HG03457 (cell line): ENCODE data around the gene VRK3.
"Not testable (repeated sequence)": the region's sequence is repeated elsewhere in the genome, so short reads cannot be mapped to it uniquely, and the experiment has no call there.

Source experiments
- ATAC-seq: cut with Tn5 transposase; IDR thresholded peaks from one replicate; pipeline ENCODE4 v1.9.1; 2021; ENCODE audit warnings: moderate number of reproducible peaks; ENCODE audit not compliant: unreplicated experiment

The VRK3 gene

DNA sequence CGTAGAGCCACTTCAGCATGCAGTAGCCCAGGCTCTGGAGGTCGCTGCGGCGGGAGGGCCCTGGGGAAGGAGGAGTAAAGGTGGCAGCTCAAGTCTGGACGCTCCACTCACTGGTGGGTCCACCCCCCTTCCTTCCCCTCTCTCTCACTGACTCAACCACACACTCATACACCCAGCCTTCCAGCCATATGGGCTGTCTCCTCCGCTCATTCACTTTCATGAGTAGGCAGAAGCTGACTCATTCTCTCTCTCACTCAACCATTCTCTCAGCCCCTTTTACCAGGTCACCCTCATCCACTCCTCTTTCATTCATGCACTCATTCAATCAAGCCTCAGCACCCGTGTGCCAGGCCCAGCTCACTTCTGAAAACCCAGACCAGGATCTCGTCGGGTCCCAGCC, 36.7 kb downstream of the VRK3 start:
- ATAC-seq, result no peak

DNA sequence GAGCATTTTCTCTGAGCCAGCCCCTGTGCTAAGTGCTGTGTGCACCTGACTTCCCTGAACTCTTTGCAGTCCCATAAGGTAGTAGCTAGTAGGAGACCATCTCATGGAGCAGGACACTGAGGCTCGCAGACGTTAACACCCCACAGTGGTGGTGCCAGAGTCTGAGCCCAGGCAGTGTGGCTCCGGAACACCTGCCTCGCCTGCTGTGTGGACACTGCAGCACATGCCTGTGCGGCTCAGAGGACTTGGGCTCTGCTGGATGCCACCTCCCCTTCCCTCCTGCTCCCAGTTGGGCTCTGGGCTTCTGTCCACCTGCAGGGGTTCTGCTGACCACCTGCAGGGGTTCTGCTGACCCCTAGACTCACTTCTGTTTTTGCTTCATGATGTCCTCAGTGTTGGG, 37.2 kb downstream of the VRK3 start:
- ATAC-seq, result no peak

- no peak for ATAC-seq
Observed at GRCh38 chr19:49987159-49987698, 37.9 kb downstream of the VRK3 start.

DNA sequence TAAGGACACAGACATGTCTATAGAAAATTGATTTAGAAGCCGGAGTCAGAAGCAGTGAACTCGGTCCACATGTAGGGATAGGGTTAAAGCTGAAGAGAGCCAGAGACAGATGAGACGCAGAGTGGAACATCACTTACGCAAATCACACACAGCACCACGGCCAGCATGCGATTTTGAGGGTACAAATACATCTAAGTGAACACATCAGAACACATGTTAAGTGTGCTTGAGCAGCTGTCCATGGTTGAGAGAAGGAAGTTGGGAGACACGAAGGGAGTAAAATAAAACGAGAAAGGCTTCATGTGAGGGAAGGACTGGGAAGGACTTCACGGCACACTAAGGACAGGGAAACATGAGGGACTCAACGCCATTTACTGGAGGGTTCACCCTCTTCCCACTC, 38.8 kb downstream of the VRK3 start:
- no peak for ATAC-seq

DNA sequence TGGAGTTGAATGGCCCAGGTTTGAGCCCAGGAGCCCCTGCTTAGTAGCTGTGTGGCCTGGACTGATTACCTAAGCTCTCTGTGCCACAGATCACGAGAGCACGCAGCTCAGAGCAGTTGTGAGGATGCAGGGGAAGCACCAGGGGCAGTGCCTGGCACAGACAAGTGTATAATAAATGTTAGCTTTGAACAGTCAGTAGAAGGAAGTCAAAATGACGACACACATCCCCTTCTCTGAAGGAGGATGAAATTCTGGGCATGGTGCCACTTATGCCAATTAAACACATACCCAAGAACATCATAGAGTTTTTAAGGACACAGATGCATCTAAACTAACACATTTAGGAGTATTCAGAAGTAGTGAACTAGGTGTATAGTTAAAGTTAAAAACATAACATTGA, 39.3 kb downstream of the VRK3 start:
- ATAC-seq, result no peak

GRCh38 chr19:49984491-49984890, 40.7 kb downstream of the VRK3 start:
- ATAC-seq, result no peak

DNA sequence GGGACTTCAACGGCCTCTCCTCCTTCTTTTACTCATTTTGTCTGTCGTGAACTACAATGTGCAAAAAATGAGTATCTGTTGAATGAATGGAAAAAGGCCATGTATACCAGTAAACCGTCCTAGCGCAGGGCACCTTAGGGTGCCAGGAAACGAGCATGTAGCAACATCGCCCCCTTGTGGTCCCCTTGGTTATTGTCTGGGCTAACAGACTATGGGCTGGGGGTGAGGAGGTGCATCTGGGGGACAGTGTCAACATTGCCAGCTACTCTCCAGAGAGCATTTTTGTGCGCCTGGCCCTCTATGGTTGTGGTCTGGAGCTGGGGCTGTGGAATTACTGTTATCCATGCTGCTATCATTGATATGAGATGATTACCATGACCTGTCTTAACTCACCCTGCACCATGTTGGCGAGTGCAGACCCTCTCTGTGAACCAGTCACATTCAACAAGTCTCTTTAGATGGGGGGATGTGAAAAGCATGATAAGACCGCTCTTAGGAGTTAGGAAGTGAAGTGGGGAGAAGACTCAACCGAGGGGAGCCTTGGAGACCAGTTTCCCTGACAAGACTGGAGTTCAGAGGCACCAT, 41.4 kb downstream of the VRK3 start:
- ATAC-seq, result no peak

GRCh38 chr19:49981603-49982593, 43.3 kb downstream of the VRK3 start:
- ATAC-seq, result no peak

DNA sequence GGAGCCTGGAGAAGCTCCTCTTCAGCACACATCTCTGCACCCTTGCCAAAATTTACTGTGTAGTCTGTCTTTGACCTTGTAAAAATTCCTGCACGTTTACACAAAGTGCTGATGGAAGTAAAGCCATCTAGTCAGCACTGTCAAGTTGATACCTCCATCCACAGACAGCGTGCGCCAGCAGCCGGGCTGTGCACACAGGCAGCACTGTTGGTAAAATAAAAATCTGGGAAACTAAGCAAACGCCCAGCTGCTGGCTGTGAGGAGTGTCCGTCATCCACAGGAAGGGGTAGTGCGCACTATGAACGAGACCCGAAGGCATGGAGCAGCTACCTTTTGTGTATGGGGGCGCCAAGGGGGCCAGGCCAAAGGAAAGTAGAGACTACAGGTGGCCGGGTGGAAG, 46.8 kb downstream of the VRK3 start:
- no peak for ATAC-seq

GRCh38 chr19:49977881-49978280, 47.3 kb downstream of the VRK3 start:
- no peak for ATAC-seq

DNA sequence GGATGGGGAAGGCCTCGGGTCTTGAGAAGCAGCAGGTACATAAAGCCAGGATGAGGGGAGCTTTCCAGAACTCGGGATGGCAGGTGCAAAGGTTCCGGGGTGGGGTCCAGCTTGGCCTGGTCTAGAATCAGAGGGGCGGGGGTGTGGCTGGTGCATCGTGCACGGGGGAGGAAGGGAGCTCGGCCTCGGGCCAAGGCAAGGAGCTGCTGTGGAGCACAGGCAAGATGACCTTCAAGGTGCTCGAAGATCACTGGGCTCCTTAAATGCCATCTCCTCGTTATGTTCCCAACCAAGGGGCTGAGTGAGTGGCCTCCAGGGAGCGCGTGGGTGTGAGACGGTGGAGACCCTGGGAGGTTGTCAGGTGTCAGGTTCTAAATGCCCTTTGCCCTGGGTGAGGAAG, 48.1 kb downstream of the VRK3 start:
- ATAC-seq, result no peak

- ATAC-seq, result no peak
Observed at GRCh38 chr19:49976496-49976895, 48.7 kb downstream of the VRK3 start.

DNA sequence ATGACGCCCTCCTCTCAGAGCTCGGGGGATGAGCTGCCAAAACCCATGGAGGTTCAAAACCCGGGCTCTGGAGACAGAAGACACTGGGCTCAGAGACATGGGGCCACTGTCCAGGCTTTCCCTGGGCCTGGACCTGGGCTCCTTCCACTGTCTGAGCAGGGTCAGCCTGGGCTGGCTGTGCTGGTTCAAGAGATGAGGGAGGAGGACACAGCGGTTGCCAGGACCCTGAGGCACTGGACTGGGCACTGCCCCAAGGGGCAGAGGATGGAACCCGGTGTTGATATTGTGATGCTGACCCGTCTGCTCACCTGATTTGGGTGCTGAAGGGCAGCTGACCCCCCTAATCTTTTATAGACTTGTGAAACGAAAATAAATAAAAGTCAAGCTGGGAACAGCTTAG, 50.1 kb downstream of the VRK3 start:
- ATAC-seq, result no peak

DNA sequence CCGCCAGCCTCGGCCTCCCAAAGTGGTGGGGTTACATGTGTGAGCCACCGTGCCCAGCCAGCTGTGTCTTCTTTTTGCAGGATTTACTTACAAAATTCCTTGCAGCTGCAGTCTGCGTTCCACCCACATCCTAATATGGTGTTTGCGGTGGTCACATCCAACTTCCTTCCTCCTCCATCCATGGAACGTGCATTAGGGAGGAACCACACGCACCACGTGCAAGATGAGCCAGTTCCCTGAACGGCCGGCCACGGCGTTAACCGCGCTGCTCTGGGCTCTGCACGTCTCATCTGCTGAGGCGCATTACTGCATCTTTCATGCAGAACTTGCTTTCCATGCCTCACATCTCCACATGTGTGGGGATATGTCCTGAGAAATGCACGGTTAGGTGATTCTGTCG, 51.2 kb downstream of the VRK3 start:
- ATAC-seq, result no peak

DNA sequence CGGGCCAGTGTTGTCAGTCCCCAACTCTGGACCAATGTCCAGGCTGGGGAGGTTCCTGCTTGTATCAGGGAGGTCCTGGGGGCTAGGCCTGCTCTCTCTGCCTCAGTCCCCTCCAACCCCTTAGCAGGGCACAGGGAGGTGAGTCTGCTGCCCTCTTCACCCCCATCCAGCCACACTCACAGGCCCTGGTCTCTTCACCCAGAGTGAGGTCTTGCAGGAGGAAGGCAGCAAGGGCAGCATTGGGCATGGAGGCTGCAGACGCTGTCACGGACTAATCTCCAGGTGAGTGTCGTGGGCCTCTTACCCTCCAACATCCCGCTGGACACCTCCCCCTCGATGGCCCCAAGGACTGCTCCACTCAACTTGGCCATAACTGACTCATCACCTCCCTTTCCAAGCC, 52.3 kb downstream of the VRK3 start:
- no peak for ATAC-seq

GRCh38 chr19:49971991-49972411, 53.2 kb downstream of the VRK3 start:
- ATAC-seq, result no peak

GRCh38 chr19:49969355-49969754, 55.8 kb downstream of the VRK3 start:
- ATAC-seq, result not testable (repeated sequence)

- ATAC-seq, result no peak
Observed at GRCh38 chr19:49968279-49968922, 56.8 kb downstream of the VRK3 start.

- ATAC-seq, result not testable (repeated sequence)
Observed at GRCh38 chr19:49960980-49961379, 64.2 kb downstream of the VRK3 start, which contains the start of gene SIGLEC11. Gene SIGLEC11 (minus strand): TSS chr19:49961172. CDS start chr19:49961081, 91 bp downstream.

GRCh38 chr19:49959892-49960291, 65.3 kb downstream of the VRK3 start:
- not testable (repeated sequence) for ATAC-seq

GRCh38 chr19:49958596-49958995, 66.6 kb downstream of the VRK3 start:
- ATAC-seq, result not testable (repeated sequence)
